Astrocyte of the cerebellum (primary cell): ENCODE measurements around the gene KCNIP4.

Source experiments
- DNase-seq: peaks from one replicate; pipeline ENCODE4 v3.0.0-alpha.2; 2011; ENCODE audit warnings: low read depth
- H3K4me3 ChIP-seq: 2 replicates; pipeline ENCODE4 v1.5.1; 2011; ENCODE audit warnings: mild to moderate bottlenecking, low read depth, low read length, moderate library complexity
- in situ Hi-C: cut with HindIII; loops from 2 replicates; pipeline ENCODE4 v1.10.0; 2017; ENCODE audit warnings: low sequenced_read_pairs
- TF ChIP-seq, protein P1 (sequence below): IDR thresholded peaks from 2 replicates; pipeline ENCODE4 v1.5.1; 2012; ENCODE audit warnings: low read length, low read depth, moderate library complexity, mild to moderate bottlenecking; ENCODE audit errors: missing control alignments

KCNIP4 gene

DNA sequence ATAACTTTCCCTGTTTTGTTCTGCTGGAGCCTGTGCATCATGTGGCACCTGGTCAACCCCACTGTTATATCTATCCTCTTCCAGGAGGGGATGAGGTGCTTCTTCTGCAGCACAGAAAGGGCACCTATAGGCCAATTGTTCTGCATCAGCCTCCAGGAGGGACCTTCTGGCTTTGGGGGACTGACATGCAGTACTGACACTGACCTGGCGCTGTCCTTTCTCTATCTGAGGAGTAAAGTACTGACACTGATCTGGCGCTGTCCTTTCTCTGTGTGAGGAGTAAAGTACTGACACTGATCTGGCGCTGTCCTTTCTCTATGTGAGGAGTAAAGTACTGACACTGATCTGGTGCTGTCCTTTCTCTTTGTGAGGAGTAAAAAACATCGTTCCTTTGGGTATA lies 749.9 kb downstream of the KCNIP4 start:
- TF ChIP-seq, protein P1, sequence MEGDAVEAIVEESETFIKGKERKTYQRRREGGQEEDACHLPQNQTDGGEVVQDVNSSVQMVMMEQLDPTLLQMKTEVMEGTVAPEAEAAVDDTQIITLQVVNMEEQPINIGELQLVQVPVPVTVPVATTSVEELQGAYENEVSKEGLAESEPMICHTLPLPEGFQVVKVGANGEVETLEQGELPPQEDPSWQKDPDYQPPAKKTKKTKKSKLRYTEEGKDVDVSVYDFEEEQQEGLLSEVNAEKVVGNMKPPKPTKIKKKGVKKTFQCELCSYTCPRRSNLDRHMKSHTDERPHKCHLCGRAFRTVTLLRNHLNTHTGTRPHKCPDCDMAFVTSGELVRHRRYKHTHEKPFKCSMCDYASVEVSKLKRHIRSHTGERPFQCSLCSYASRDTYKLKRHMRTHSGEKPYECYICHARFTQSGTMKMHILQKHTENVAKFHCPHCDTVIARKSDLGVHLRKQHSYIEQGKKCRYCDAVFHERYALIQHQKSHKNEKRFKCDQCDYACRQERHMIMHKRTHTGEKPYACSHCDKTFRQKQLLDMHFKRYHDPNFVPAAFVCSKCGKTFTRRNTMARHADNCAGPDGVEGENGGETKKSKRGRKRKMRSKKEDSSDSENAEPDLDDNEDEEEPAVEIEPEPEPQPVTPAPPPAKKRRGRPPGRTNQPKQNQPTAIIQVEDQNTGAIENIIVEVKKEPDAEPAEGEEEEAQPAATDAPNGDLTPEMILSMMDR, result no peak
- DNase-seq, result no peak
- H3K4me3 ChIP-seq, result no peak overlapping the region
- in situ Hi-C loops, result no loop called here

DNA sequence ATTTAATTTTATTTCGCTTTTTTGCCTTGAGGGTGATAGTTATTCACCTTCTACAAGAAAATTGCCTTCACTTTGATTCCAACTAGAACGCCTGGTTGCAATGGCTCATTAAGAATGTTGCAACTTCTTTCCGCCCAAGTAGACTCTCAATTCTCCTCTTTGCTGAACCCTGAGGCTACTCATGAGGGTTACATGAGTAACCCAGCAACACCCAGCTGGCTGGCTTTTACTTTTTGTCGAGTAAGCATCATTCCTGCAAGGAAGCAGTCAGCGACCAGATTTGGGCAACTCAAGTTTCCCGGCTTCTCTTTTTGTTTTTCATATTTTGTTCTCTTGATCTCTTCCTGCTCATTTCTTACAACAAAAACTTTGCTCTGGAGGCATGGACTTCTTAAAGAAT lies 752.9 kb downstream of the KCNIP4 start:
- TF ChIP-seq, protein P1, result no peak
- no peak overlapping the region for H3K4me3 ChIP-seq
- no peak for DNase-seq
- in situ Hi-C loops, result no loop called here

DNA sequence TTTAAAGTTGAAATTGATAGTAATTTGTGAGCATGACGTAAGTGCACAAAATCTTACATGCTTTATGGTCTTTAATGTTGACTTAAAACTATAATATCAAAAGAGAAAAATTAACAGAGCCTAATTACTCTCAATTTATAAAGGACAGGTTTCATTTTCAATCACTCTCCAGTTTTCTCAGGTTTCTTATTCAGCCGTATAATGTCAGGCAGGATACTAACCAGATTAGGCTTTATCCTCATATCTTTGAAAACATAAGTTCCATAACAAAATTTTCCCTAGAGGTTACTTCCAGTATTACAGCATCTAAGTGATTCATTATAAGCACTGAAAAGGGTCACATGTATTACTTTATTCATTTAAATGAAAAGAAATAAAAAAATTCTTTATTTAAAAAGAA lies 756.2 kb downstream of the KCNIP4 start:
- in situ Hi-C loops, result no loop called here
- DNase-seq, result no peak
- H3K4me3 ChIP-seq, result no peak overlapping the region
- TF ChIP-seq, protein P1, result no peak

DNA sequence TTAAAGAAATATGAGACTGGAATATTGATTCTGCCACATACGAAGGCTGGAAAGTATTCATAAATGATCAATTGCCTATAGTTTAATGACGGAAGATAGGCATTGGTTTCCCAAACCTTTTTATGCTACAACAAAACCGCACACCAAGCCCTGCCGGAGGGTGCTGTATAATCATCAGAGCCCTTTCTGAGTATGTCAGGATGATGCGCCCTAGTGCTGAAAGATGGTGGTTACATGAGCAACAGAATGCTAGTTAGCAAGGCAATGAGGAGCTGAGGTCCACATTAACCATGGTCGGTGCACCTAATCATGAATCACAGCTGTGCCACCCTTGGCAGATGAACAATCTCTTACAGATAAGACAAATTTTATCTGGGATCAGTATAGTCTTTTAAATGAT lies 757.3 kb downstream of the KCNIP4 start:
- TF ChIP-seq, protein P1, result no peak
- no peak overlapping the region for H3K4me3 ChIP-seq
- no peak for DNase-seq
- in situ Hi-C loops, result no loop called here

DNA sequence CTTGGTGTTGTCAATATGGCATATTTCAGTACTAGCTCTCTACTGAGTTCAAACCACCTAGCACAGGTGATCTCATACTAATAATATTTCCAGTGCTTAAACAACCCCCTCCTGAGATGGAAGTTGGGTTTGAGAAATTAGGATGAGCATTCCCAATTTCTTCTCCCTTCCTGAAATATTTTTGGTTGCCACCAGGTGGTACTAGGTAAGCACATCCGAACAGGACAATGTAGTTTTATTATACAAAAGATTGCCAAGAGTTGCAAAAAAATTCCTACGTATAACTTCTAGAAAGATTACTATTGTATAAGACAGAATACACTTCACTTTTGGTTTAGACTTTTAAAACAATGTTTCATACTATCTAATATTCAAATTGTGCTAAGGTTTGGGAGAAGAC lies 763.8 kb downstream of the KCNIP4 start:
- in situ Hi-C loops, result no loop called here
- no peak overlapping the region for H3K4me3 ChIP-seq
- TF ChIP-seq, protein P1, result no peak
- no peak for DNase-seq

DNA sequence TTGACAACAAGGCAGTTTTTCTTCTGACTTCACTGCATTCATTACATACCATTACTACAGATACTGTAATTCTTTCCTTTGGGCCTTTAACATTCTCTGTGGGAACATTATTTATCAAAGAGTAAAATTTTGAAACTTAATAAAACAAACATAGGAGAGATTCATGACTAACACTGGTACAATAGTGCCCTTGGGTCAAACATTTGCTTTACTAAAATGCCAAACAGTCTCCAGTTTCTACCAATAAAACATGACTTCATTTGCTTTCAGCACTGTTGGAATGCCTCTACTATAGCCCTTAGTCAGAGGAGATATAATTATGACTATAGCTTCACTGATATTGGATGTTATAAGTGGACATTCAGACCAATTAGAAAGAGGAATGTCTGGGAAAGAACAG lies 766.9 kb downstream of the KCNIP4 start:
- H3K4me3 ChIP-seq, result no peak overlapping the region
- in situ Hi-C loops, result no loop called here
- TF ChIP-seq, protein P1, result no peak
- no peak for DNase-seq

DNA sequence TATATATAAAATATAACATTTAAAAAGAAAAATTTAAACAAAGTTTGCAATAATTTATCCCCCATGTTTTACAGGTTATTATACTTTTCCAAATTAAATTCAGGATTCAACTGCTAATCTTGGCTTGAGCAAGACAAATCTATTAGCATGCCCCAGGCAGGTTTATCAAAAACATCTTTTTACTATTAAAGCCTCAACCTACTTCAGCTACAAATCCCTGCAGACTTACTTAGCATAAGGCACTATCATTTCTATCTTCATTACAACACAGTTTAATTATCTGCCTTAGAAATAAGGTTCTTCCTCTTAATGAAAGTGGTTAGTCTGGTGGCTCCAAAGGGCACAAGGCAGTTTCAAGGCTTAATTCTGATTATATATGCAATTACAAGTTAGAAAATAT lies 770.7 kb downstream of the KCNIP4 start:
- in situ Hi-C loops, result no loop called here
- H3K4me3 ChIP-seq, result no peak overlapping the region

More for the DNA sequence above, 770.7 kb downstream of the KCNIP4 start:
- no peak for DNase-seq
- TF ChIP-seq, protein P1, result no peak
